BLaER1 treated with 17β-estradiol and CSF1 and Interleukin-3, amounts not matched to agents 10 nM and 100 nM (cell line): ENCODE results near the gene ACTN1.

ENCODE experiments used
- H3K27ac ChIP-seq, 11 experiments: shearing (Covaris generic); formaldehyde crosslinking; 2 replicates each; pipeline ENCODE4 v1.8.1; 2022
- H3K27me3 ChIP-seq, 11 experiments: shearing (Covaris generic); formaldehyde crosslinking; 2 replicates each; pipeline ENCODE4 v1.8.1; 2022
- H3K36me3 ChIP-seq, 11 experiments: shearing (Covaris generic); formaldehyde crosslinking; 2 replicates each; pipeline ENCODE4 v1.8.1; 2022
- H3K4me1 ChIP-seq, 10 experiments: shearing (Covaris generic); formaldehyde crosslinking; 2 replicates each; pipeline ENCODE4 v1.8.1; 2022
- H3K4me2 ChIP-seq, 11 experiments: shearing (Covaris generic); formaldehyde crosslinking; 2 replicates each; pipeline ENCODE4 v1.8.1; 2022
- H3K4me3 ChIP-seq, 10 experiments: shearing (Covaris generic); formaldehyde crosslinking; 2 replicates each; pipeline ENCODE4 v1.8.1; 2022
- H3K9ac ChIP-seq, 11 experiments: shearing (Covaris generic); formaldehyde crosslinking; 2 replicates each; pipeline ENCODE4 v1.8.1; 2022
- H3K9me3 ChIP-seq, 11 experiments: shearing (Covaris generic); formaldehyde crosslinking; replicated peaks in 1 of 11; 2 replicates each; pipeline ENCODE4 v1.8.1; 2022
- H4K20me1 ChIP-seq, 11 experiments: shearing (Covaris generic); formaldehyde crosslinking; 2 replicates each; pipeline ENCODE4 v1.8.1; 2022
- Cebpa-rat ChIP-seq, 11 experiments: shearing (Covaris generic); IDR thresholded peaks; 2 replicates each; pipeline ENCODE4 v1.8.1; 2022

The ACTN1 gene

DNA sequence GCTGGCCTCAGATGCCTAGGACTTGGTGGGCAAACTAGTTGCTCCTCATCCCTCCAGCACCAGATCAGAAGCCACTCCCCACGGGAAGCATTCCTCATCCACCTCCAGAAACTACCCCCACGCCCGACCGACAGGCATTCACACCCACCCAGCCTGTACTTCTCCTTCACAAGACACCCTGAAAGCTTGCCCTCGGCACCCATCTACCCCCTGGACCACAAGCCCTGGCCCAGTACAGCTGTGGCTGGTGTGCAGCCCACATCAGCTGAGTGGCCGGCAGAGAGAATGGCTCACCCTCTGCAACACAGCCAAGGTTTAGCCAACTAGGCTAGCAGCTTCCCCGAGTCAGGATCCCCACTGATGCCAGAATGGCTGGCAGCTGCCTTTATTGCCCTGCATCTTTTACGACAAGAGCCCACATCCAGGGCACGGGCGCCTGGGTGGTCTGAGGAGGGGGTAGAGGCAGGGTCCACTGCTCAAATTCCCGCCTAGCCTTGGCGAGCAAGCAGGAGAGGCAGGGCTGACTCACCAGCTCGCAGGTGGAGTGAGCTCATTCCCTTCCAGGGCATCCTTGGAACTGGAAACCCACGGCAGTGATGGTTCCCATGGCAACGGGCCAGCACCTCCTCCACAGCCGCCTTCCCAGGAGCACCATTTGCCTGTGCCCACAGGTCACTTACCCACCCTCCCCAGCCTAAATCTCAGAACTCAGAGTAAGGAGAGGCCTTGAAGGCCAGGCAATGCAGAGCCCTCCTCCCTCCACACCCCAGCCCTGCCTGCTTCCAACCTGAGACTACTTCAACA, 17.1 kb downstream of the ACTN1 start:
- Histone ChIP-seq H4K20me1 (peaks cover 80 to 100% (median 100%) of the 10 kb centered on the region in 11 experiments), H3K4me1 (peaks cover 52 to 93% (median 63%) of the 10 kb centered on the region in 10 experiments), H3K9ac (no peak overlapping the region), H3K27ac (no peak overlapping the region), H3K27me3 (no peaks in the 10 kb centered on the region), H3K4me2 (peak overlapping the region; percentile 2 to 67 (median 29); a peak in 19 of 22 replicates), H3K36me3 (peaks cover 0 to 59% (median 25%) of the 10 kb centered on the region in 11 experiments; a peak in 16 of 22 replicates), H3K4me3 (no peak overlapping the region), H3K9me3 (no peaks in the 10 kb centered on the region)
- TF ChIP-seq Cebpa-rat (IDR thresholded peaks at IDR 0.05): no peak

DNA sequence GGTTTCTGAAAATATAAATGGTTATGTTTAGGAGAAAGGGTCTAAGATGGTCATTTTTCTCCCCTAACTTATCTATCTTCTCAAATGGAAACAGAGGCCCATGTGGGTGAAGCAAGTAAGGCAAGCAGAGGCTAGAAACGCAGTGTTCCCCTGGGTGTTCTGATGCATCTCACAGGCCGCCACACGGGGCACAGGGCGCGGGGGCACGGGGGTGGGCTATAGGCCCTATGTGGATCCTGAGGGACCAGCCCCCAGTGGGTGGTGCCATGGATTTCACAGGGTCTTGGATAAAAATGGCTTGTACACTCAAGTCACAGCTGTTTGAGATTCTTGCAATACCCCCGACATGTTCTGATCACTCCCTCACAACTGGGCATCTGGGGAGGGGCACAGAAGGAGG, 17.7 kb downstream of the ACTN1 start:
- H3K27ac ChIP-seq: no peak overlapping the region
- H3K27me3 ChIP-seq: no peaks in the 10 kb centered on the region
- no peak overlapping the region for H3K4me3 ChIP-seq
- peaks cover 52 to 93% (median 63%) of the 10 kb centered on the region in 10 experiments for H3K4me1 ChIP-seq
- no peak overlapping the region for H3K9ac ChIP-seq
- TF ChIP-seq Cebpa-rat (IDR thresholded peaks at IDR 0.05): no peak
- peaks cover 76 to 100% (median 100%) of the 10 kb centered on the region in 11 experiments for H4K20me1 ChIP-seq
- peaks cover 0 to 57% (median 24%) of the 10 kb centered on the region in 11 experiments; a peak in 17 of 22 replicates for H3K36me3 ChIP-seq
- H3K4me2 ChIP-seq: peak overlapping the region; percentile 2 to 67 (median 29); a peak in 17 of 22 replicates
- no peaks in the 10 kb centered on the region for H3K9me3 ChIP-seq

DNA sequence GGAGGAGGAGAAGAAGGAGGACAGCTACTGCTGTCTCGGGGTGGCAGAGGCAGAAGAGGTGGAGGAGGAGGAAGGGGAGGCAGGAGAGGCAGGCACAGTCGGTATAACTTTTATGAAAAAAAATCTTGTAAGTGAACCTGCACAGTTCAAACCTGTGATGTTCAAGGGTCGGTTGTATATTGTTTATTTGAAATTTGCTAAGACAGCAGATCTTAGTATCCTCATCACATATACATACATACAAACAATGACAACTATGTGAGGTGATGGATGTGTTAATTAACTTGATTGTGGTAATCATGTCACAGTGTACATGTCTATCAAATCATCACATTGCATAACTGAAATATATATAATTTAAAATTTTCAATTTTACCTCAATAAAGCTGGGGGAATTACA, 19.0 kb downstream of the ACTN1 start:
- peaks cover 58 to 94% (median 67%) of the 10 kb centered on the region in 10 experiments for H3K4me1 ChIP-seq
- H3K36me3 ChIP-seq: peaks cover 0 to 56% (median 24%) of the 10 kb centered on the region in 11 experiments; a peak in 17 of 22 replicates
- H3K9me3 ChIP-seq: no peaks in the 10 kb centered on the region
- H3K4me2 ChIP-seq: peak overlapping the region in 3 of 11 experiments; percentile 76 to 89 (median 87); a peak in 3 of 22 replicates
- no peak overlapping the region for H3K9ac ChIP-seq
- H3K4me3 ChIP-seq: no peak overlapping the region
- no peaks in the 10 kb centered on the region for H3K27me3 ChIP-seq
- TF ChIP-seq Cebpa-rat (IDR thresholded peaks at IDR 0.05): no peak
- no peak overlapping the region for H3K27ac ChIP-seq
- H4K20me1 ChIP-seq: peaks cover 64 to 100% (median 100%) of the 10 kb centered on the region in 11 experiments

DNA sequence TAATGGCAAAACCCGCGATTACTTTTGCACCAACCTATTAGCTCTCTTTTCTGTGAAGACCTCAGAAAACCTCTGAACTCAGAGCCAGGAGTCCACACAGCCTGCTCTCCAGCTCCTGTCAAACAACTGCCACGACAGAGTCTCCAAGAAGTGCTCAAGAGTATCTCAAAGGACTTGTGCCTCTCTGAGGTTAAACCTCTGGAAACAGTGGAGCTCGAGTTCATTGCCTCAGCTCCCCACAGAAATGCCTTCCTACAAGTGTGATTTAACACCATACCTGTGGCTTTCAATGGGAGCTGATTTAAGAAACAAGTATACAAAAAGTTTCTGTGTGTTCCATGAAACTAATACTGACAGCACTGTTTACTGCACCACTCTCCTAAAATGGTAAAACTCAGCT, 20.1 kb downstream of the ACTN1 start:
- no peaks in the 10 kb centered on the region for H3K27me3 ChIP-seq
- H3K4me3 ChIP-seq: no peak overlapping the region
- peaks cover 0 to 46% (median 19%) of the 10 kb centered on the region in 11 experiments; a peak in 16 of 22 replicates for H3K36me3 ChIP-seq
- H4K20me1 ChIP-seq: peaks cover 53 to 100% (median 95%) of the 10 kb centered on the region in 11 experiments
- H3K9ac ChIP-seq: peak overlapping the region in 2 of 11 experiments; percentile 24 to 39; a peak in 1 of 22 replicates
- H3K4me2 ChIP-seq: peak overlapping the region; percentile 33 to 89 (median 67)
- H3K27ac ChIP-seq: no peak overlapping the region
- peaks cover 63 to 96% (median 72%) of the 10 kb centered on the region in 10 experiments for H3K4me1 ChIP-seq
- no peaks in the 10 kb centered on the region for H3K9me3 ChIP-seq
- TF ChIP-seq Cebpa-rat (IDR thresholded peaks at IDR 0.05): no peak

GRCh38 chr14:68958553-68958952, 20.5 kb downstream of the ACTN1 start:
- H3K36me3 ChIP-seq: peaks cover 0 to 42% (median 17%) of the 10 kb centered on the region in 11 experiments; a peak in 16 of 22 replicates
- H3K4me1 ChIP-seq: peaks cover 64 to 97% (median 73%) of the 10 kb centered on the region in 10 experiments
- peak overlapping the region in 3 of 11 experiments; percentile 24 to 40 (median 39); a peak in 3 of 22 replicates for H3K9ac ChIP-seq
- no peak overlapping the region for H3K4me3 ChIP-seq
- no peaks in the 10 kb centered on the region for H3K27me3 ChIP-seq
- no peak for TF ChIP-seq Cebpa-rat (IDR thresholded peaks at IDR 0.05)
- no peaks in the 10 kb centered on the region for H3K9me3 ChIP-seq
- peak overlapping the region; percentile 33 to 89 (median 67) for H3K4me2 ChIP-seq
- H4K20me1 ChIP-seq: peaks cover 52 to 100% (median 90%) of the 10 kb centered on the region in 11 experiments
- H3K27ac ChIP-seq: no peak overlapping the region

DNA sequence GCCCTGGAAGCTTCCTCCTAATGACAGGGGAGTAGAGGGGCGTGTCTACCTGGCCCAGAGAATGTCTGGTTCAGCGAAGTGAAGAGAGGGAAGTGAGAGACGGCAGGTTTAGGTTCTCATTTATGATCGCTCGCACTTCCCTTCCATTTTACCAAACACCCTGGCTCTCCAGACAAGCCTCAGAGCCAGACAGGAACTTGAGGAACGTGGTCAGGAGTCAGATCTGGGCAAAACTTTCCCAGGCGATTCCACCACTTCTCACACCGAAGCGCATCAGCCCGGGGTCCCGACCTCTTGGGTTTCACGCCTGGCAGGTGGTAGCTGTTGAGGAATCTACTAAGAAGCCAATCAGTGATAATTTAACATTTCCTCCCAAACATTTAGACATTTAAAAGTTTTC, 21.3 kb downstream of the ACTN1 start:
- Histone ChIP-seq H3K4me3 (no peak overlapping the region), H4K20me1 (peaks cover 44 to 99% (median 89%) of the 10 kb centered on the region in 11 experiments), H3K36me3 (peaks cover 0 to 40% (median 17%) of the 10 kb centered on the region in 11 experiments; a peak in 16 of 22 replicates), H3K9ac (peak overlapping the region in 1 of 11 experiments; percentile 40; a peak in 1 of 22 replicates), H3K27me3 (no peaks in the 10 kb centered on the region), H3K27ac (no peak overlapping the region), H3K9me3 (no peaks in the 10 kb centered on the region), H3K4me2 (peak overlapping the region; percentile 50 to 89 (median 67); a peak in 20 of 22 replicates), H3K4me1 (peaks cover 72 to 98% (median 80%) of the 10 kb centered on the region in 10 experiments)
- TF ChIP-seq Cebpa-rat (IDR thresholded peaks at IDR 0.05): no peak

DNA sequence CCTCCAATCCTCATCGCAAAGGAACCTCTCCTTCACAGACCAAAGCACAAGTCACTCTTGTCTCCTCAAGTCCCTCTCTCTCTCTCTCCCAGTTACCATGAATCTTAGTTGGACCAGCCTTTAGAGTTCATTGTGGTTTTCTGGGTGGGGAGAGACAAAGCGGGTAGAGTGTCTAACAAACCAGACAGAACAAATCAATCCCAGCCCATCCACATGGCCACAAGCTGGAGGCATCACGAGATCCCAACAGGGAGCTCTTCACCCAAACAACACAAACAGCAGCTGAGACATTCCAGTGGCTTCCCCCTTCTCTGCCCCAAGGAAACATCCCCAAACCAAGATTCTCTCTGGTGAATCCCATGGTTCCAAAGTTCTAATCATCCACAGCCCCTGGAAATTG, 22.4 kb downstream of the ACTN1 start:
- H3K9ac ChIP-seq: no peak overlapping the region
- no peaks in the 10 kb centered on the region for H3K27me3 ChIP-seq
- no peak overlapping the region for H3K27ac ChIP-seq
- TF ChIP-seq Cebpa-rat (IDR thresholded peaks at IDR 0.05): no peak
- peaks cover 0 to 40% (median 19%) of the 10 kb centered on the region in 11 experiments; a peak in 17 of 22 replicates for H3K36me3 ChIP-seq
- H3K4me2 ChIP-seq: peak overlapping the region; percentile 50 to 89 (median 67)
- H4K20me1 ChIP-seq: peaks cover 38 to 99% (median 82%) of the 10 kb centered on the region in 11 experiments
- H3K9me3 ChIP-seq: no peaks in the 10 kb centered on the region
- no peak overlapping the region for H3K4me3 ChIP-seq
- H3K4me1 ChIP-seq: peaks cover 77 to 98% (median 82%) of the 10 kb centered on the region in 10 experiments

- Histone ChIP-seq H3K9ac (no peak overlapping the region), H3K36me3 (peaks cover 0 to 36% (median 19%) of the 10 kb centered on the region in 11 experiments; a peak in 17 of 22 replicates), H3K27ac (no peak overlapping the region), H4K20me1 (peaks cover 28 to 96% (median 73%) of the 10 kb centered on the region in 11 experiments; a peak in 21 of 22 replicates), H3K4me3 (no peak overlapping the region), H3K4me2 (peak overlapping the region; percentile 5 to 89 (median 67); a peak in 14 of 22 replicates), H3K9me3 (no peaks in the 10 kb centered on the region), H3K4me1 (peaks cover 77 to 100% (median 85%) of the 10 kb centered on the region in 10 experiments), H3K27me3 (no peaks in the 10 kb centered on the region)
- no peak for TF ChIP-seq Cebpa-rat (IDR thresholded peaks at IDR 0.05)
These were observed 23.3 kb downstream of the ACTN1 start for GRCh38 chr14:68955851-68956179.
